H9 (cell line): Measurements from ENCODE around the gene OTUD3. TPM values are rescaled to one million over a fixed set of nuclear protein-coding genes. Genes with fewer than 3 reads are reported as not detected.

ENCODE experiments used
- DNase-seq: peaks from one replicate; pipeline ENCODE4 v3.0.0-alpha.2; 2017
- H2AFZ ChIP-seq: one replicate; pipeline ENCODE4 v1.6.1; 2013; ENCODE audit warnings: mild to moderate bottlenecking, low read length, control low read depth, moderate library complexity
- H2AK5ac ChIP-seq: 2 replicates; pipeline ENCODE4 v1.6.1; 2013; ENCODE audit warnings: low read length, control low read depth, mixed read lengths; ENCODE audit not compliant: insufficient read length
- H2BK120ac ChIP-seq: one replicate; pipeline ENCODE4 v1.6.1; 2013; ENCODE audit warnings: low read depth, mild to moderate bottlenecking, low read length, control low read depth, inconsistent platforms; ENCODE audit not compliant: poor library complexity, severe bottlenecking
- H2BK12ac ChIP-seq: 2 replicates; pipeline ENCODE4 v1.6.1; 2013; ENCODE audit warnings: low read length, control low read depth, mixed read lengths, low read depth; ENCODE audit not compliant: insufficient read length
- H2BK15ac ChIP-seq: 2 replicates; pipeline ENCODE4 v1.6.1; 2013; ENCODE audit warnings: low read depth, low read length, control low read depth
- H2BK20ac ChIP-seq: one replicate; pipeline ENCODE4 v1.6.1; 2013; ENCODE audit warnings: low read depth, mild to moderate bottlenecking, low read length, control low read depth, inconsistent platforms; ENCODE audit not compliant: poor library complexity, severe bottlenecking
- H2BK5ac ChIP-seq: 2 replicates; pipeline ENCODE4 v1.6.1; 2013; ENCODE audit warnings: low read length, control low read depth, mixed read lengths; ENCODE audit not compliant: insufficient read length
- H3K14ac ChIP-seq: 2 replicates; pipeline ENCODE4 v1.6.1; 2013; ENCODE audit warnings: low read length, control low read depth; ENCODE audit not compliant: insufficient read depth
- H3K18ac ChIP-seq: 2 replicates; pipeline ENCODE4 v1.6.1; 2013; ENCODE audit warnings: low read depth, mild to moderate bottlenecking, mixed read lengths, low read length, control low read depth; ENCODE audit not compliant: insufficient read length
- H3K23ac ChIP-seq: 2 replicates; pipeline ENCODE4 v1.6.1; 2013; ENCODE audit warnings: low read length, control low read depth, mixed read lengths, low read depth; ENCODE audit not compliant: insufficient read length
- H3K23me2 ChIP-seq: 2 replicates; pipeline ENCODE4 v1.6.1; 2013; ENCODE audit warnings: low read depth, mild to moderate bottlenecking, mixed read lengths, low read length, control low read depth; ENCODE audit not compliant: insufficient read length, poor library complexity, severe bottlenecking
- H3K27ac ChIP-seq: 2 replicates; pipeline ENCODE4 v1.5.1; 2013; ENCODE audit warnings: low read length, control low read depth, mixed read lengths, low read depth; ENCODE audit not compliant: insufficient read length
- H3K27me3 ChIP-seq: 2 replicates; pipeline ENCODE4 v1.6.1; 2013; ENCODE audit warnings: low read length, control low read depth, inconsistent platforms; ENCODE audit not compliant: insufficient read depth
- H3K4ac ChIP-seq: 2 replicates; pipeline ENCODE4 v1.6.1; 2013; ENCODE audit warnings: low read depth, mild to moderate bottlenecking, control low read depth, inconsistent platforms, low read length, moderate library complexity
- H3K4me1 ChIP-seq: 2 replicates; pipeline ENCODE4 v1.6.1; 2013; ENCODE audit warnings: low read length, control low read depth, inconsistent platforms; ENCODE audit not compliant: insufficient read depth
- H3K4me2 ChIP-seq: 2 replicates; pipeline ENCODE4 v1.6.1; 2013; ENCODE audit warnings: low read length, control low read depth, mixed read lengths; ENCODE audit not compliant: insufficient read length, insufficient read depth
- H3K56ac ChIP-seq: 2 replicates; pipeline ENCODE4 v1.6.1; 2013; ENCODE audit warnings: low read depth, mild to moderate bottlenecking, mixed read lengths, low read length, control low read depth; ENCODE audit not compliant: insufficient read length
- H3K79me1 ChIP-seq: 2 replicates; pipeline ENCODE4 v1.6.1; 2013; ENCODE audit warnings: low read depth, mild to moderate bottlenecking, moderate library complexity, low read length, control low read depth, inconsistent platforms; ENCODE audit not compliant: insufficient read depth, poor library complexity, severe bottlenecking
- H3K79me2 ChIP-seq: 2 replicates; pipeline ENCODE4 v1.6.1; 2013; ENCODE audit warnings: low read length, control low read depth, inconsistent platforms; ENCODE audit not compliant: insufficient read depth
- H3K9ac ChIP-seq: 2 replicates; pipeline ENCODE4 v1.6.1; 2013; ENCODE audit warnings: low read length, control low read depth, mixed read lengths; ENCODE audit not compliant: insufficient read length; ENCODE audit errors: extremely low read depth
- H3K9me3 ChIP-seq: one replicate; pipeline ENCODE4 v1.6.1; 2013; ENCODE audit warnings: low read depth, low read length, inconsistent platforms; ENCODE audit not compliant: control insufficient read depth
- H3T11ph ChIP-seq: one replicate; pipeline ENCODE4 v1.6.1; 2013; ENCODE audit warnings: mild to moderate bottlenecking, low read length, control low read depth, inconsistent platforms
- H4K20me1 ChIP-seq: one replicate; pipeline ENCODE4 v1.6.1; 2013; ENCODE audit not compliant: control insufficient read depth, insufficient read length, insufficient read depth
- H4K5ac ChIP-seq: 2 replicates; pipeline ENCODE4 v1.6.1; 2013; ENCODE audit warnings: low read depth, mild to moderate bottlenecking, mixed read lengths, low read length, control low read depth; ENCODE audit not compliant: insufficient read length
- H4K8ac ChIP-seq: replicated peaks from 2 replicates; pipeline ENCODE4 v1.6.1; 2013; ENCODE audit warnings: low read length, control low read depth, mixed read lengths, low read depth; ENCODE audit not compliant: insufficient read length
- H4K91ac ChIP-seq: 2 replicates; pipeline ENCODE4 v1.6.1; 2013; ENCODE audit warnings: low read depth, mild to moderate bottlenecking, moderate library complexity, mixed read lengths, low read length, control low read depth; ENCODE audit not compliant: insufficient read length
- H3K27ac Mint-ChIP-seq, 3 experiments: 2 replicates in 2 of 3; 3 replicates in 1 of 3; pipeline ENCODE4 v1.8.0; 2020 to 2021; ENCODE audit warnings: mixed read lengths in 3 of 3, mild to moderate bottlenecking in 1 of 3, moderate library complexity in 1 of 3
- H3K27me3 Mint-ChIP-seq: 2 replicates; pipeline ENCODE4 v1.8.0; 2021; ENCODE audit warnings: low read depth, mild to moderate bottlenecking, moderate library complexity, mixed read lengths
- H3K36me3 Mint-ChIP-seq, 3 experiments: 2 replicates in 2 of 3; 3 replicates in 1 of 3; pipeline ENCODE4 v1.8.0; 2020 to 2021; ENCODE audit warnings: low read depth in 3 of 3, mixed read lengths in 3 of 3; ENCODE audit not compliant: insufficient read depth in 1 of 3
- H3K4me1 Mint-ChIP-seq, 2 experiments: 2 replicates each; pipeline ENCODE4 v1.8.0; 2020; ENCODE audit warnings: mixed read lengths in 2 of 2
- H3K4me3 Mint-ChIP-seq, 2 experiments: 2 replicates in 1 of 2; 3 replicates in 1 of 2; pipeline ENCODE4 v1.8.0; 2020 to 2021; ENCODE audit warnings: mild to moderate bottlenecking in 2 of 2, mixed read lengths in 2 of 2, moderate library complexity in 1 of 2
- H3K9me3 Mint-ChIP-seq, 2 experiments: 2 replicates in 1 of 2; 3 replicates in 1 of 2; pipeline ENCODE4 v1.8.0; 2020; ENCODE audit warnings: mild to moderate bottlenecking in 2 of 2, mixed read lengths in 2 of 2, moderate library complexity in 1 of 2
- CTCF ChIP-seq: fragments of 200-600 bp; sonication (generic); conservative IDR thresholded peaks from 3 replicates; pipeline ENCODE4 v1.8.0; 2021; ENCODE audit warnings: antibody characterized with exemption, mild to moderate bottlenecking
- WGBS: extraction: QIAGEN DNeasy Blood & Tissue Kit; methylation state at CpG from one replicate; pipeline ENCODE4 v1.1.7; 2013; ENCODE audit warnings: missing lambda C conversion rate, low lambda C conversion rate, mixed read lengths; ENCODE audit not compliant: insufficient read length; ENCODE audit errors: extremely low coverage; 5-methylcytosine and 5-hydroxymethylcytosine counted together
- total RNA-seq: library from RNA; stranded (reverse); gene quantifications from 2 replicates; pipeline ENCODE4 v1.2.1, GENCODE V29; 2021

The OTUD3 gene
- total RNA-seq, 1 experiment from 2014 or later = 12.0 TPM

- DNase-seq = no peak
- H2BK12ac ChIP-seq = no peak overlapping the region
- no peaks in the 10 kb centered on the region for H3K27me3 ChIP-seq
- no peaks in the 10 kb centered on the region for H3K79me2 ChIP-seq
- H3K4ac ChIP-seq = no peak overlapping the region
- no peaks in the 10 kb centered on the region for H3K9me3 ChIP-seq
- H2AFZ ChIP-seq = no peak overlapping the region
- no peak overlapping the region for H3K56ac ChIP-seq
- no peak overlapping the region for H2BK120ac ChIP-seq
- no peak for TF ChIP-seq CTCF
- no peaks in the 10 kb centered on the region for H3K23me2 ChIP-seq
- H3K4me1 Mint-ChIP-seq = no peaks in the 10 kb centered on the region
- no peak overlapping the region for H2BK20ac ChIP-seq
- no peak overlapping the region for H3K4me2 ChIP-seq
- H4K91ac ChIP-seq = no peak overlapping the region
- H3K9me3 Mint-ChIP-seq = no peaks in the 10 kb centered on the region
- H3K79me1 ChIP-seq = no peaks in the 10 kb centered on the region
- H3K9ac ChIP-seq = no peak overlapping the region
- no peak overlapping the region for H3T11ph ChIP-seq
- no peak overlapping the region for H4K5ac ChIP-seq
- H3K14ac ChIP-seq = no peak overlapping the region
- peaks cover 5% of the 10 kb centered on the region for H3K27me3 Mint-ChIP-seq
- H2AK5ac ChIP-seq = no peak overlapping the region
- H3K4me1 ChIP-seq = no peaks in the 10 kb centered on the region
- H3K27ac Mint-ChIP-seq = no peak overlapping the region; a peak in 1 of 7 replicates
- no peak overlapping the region for H3K27ac ChIP-seq
- no peak overlapping the region for H3K4me3 Mint-ChIP-seq
- H3K23ac ChIP-seq = no peak overlapping the region
- H2BK15ac ChIP-seq = no peak overlapping the region
- no peaks in the 10 kb centered on the region for H4K20me1 ChIP-seq
- no peak overlapping the region for H2BK5ac ChIP-seq
- WGBS = no CpG with 5 or more reads among the region's 2 CpGs
- H4K8ac ChIP-seq = no peak overlapping the region
- H3K18ac ChIP-seq = no peak overlapping the region
- no peaks in the 10 kb centered on the region for H3K36me3 Mint-ChIP-seq
Measured at GRCh38 chr1:19837866-19838265, 44.3 kb upstream of the OTUD3 start.
